Caco-2 (cell line): ENCODE data around the gene RNF2. TPM values are rescaled to one million over a fixed set of nuclear protein-coding genes. Genes with fewer than 3 reads are reported as not detected.

Source experiments
- BruUV-seq: library from RNA; stranded (reverse); fragments of 400-500 nt; replicated peaks from 2 replicates; lab custom pipeline; 2021; lab: Mats Ljungman, UMichigan
- CTCF ChIA-PET: fragments of 300-600 bp; sonication (Branson Sonifier 250); formaldehyde crosslinking; loops from one replicate; lab custom pipeline; 2022; ENCODE audit warnings: antibody characterized with exemption; lab: Charles Lee
- POLR2A ChIA-PET: fragments of 300-600 bp; sonication (Branson Sonifier 250); formaldehyde crosslinking; loops from one replicate; lab custom pipeline; 2022; ENCODE audit warnings: antibody characterized with exemption; lab: Charles Lee
- DNase-seq, 2 experiments: peaks; one replicate each; pipeline versions ENCODE4 v3.0.0 to v3.0.0-alpha.2; 2020 to 2022
- H3K27me3 ChIP-seq: replicated peaks from 2 replicates; pipeline ENCODE4 v1.6.0; 2011; ENCODE audit warnings: low read length; ENCODE audit not compliant: control insufficient read depth, insufficient read depth
- H3K36me3 ChIP-seq: 2 replicates; pipeline ENCODE4 v1.5.1; 2011; ENCODE audit warnings: low read length; ENCODE audit not compliant: control insufficient read depth, insufficient read depth
- H3K4me1 ChIP-seq: fragments of 250-450 bp; sonication (Bioruptor Pico); 2 replicates; pipeline ENCODE4 v1.5.1; 2020; ENCODE audit warnings: mild to moderate bottlenecking
- H3K4me3 ChIP-seq: 2 replicates; pipeline ENCODE4 v1.5.1; 2011; ENCODE audit warnings: low read depth, mild to moderate bottlenecking, control low read depth, low read length
- H3K9me3 ChIP-seq: fragments of 250-450 bp; sonication (Bioruptor Pico); 2 replicates; pipeline ENCODE4 v1.5.1; 2020; ENCODE audit warnings: mild to moderate bottlenecking, moderate library complexity
- H3K27ac Mint-ChIP-seq: one replicate; pipeline ENCODE4 v1.8.0; 2022; ENCODE audit warnings: mixed read lengths; ENCODE audit not compliant: unreplicated experiment
- H3K27me3 Mint-ChIP-seq: one replicate; pipeline ENCODE4 v1.8.0; 2022; ENCODE audit warnings: mixed read lengths; ENCODE audit not compliant: insufficient read depth, unreplicated experiment
- H3K36me3 Mint-ChIP-seq: one replicate; pipeline ENCODE4 v1.8.0; 2022; ENCODE audit warnings: mild to moderate bottlenecking, mixed read lengths; ENCODE audit not compliant: insufficient read depth, unreplicated experiment
- H3K4me1 Mint-ChIP-seq: one replicate; pipeline ENCODE4 v1.8.0; 2022; ENCODE audit warnings: low read depth, mixed read lengths; ENCODE audit not compliant: unreplicated experiment
- H3K4me3 Mint-ChIP-seq: one replicate; pipeline ENCODE4 v1.8.0; 2022; ENCODE audit warnings: mild to moderate bottlenecking, moderate library complexity, mixed read lengths; ENCODE audit not compliant: unreplicated experiment
- H3K9me3 Mint-ChIP-seq: one replicate; pipeline ENCODE4 v1.8.0; 2022; ENCODE audit warnings: mixed read lengths; ENCODE audit not compliant: unreplicated experiment
- CTCF ChIP-seq, 2 experiments: fragments of 200-600 bp in 1 of 2; IDR thresholded peaks; 1 replicate in 1 of 2; 2 replicates in 1 of 2; pipeline versions ENCODE4 v1.5.1 to v1.8.0; 2011 to 2022; ENCODE audit warnings: antibody characterized with exemption in 1 of 2, control low read depth in 1 of 2, inconsistent platforms in 1 of 2, low read depth in 1 of 2, low read length in 1 of 2, mild to moderate bottlenecking in 1 of 2, moderate library complexity in 1 of 2; ENCODE audit not compliant: insufficient read depth in 1 of 2, severe bottlenecking in 1 of 2, unreplicated experiment in 1 of 2
- intact Hi-C: fragments of 100-400 bp; cut with micrococcal nuclease; formaldehyde crosslinking; loops from one replicate; pipeline ENCODE4 v1.10.0; 2022; ENCODE audit not compliant: unreplicated experiment
- total RNA-seq: library from RNA; stranded (reverse); gene quantifications from 2 replicates; pipeline ENCODE4 v1.2.3, GENCODE V29; 2022

The RNF2 gene
- total RNA-seq, 1 experiment from 2014 or later, result 31.7 TPM

- no peak overlapping the region for H3K4me3 Mint-ChIP-seq
- no peaks in the 10 kb centered on the region for H3K27me3 ChIP-seq
- no TSS peak for BruUV-seq
- no peaks in the 10 kb centered on the region for H3K27me3 Mint-ChIP-seq
- no peaks in the 10 kb centered on the region for H3K4me1 ChIP-seq
- no peaks in the 10 kb centered on the region for H3K36me3 ChIP-seq
- intact Hi-C loops, result no loop called here
- no peaks in the 10 kb centered on the region for H3K9me3 Mint-ChIP-seq
- peaks cover 10% of the 10 kb centered on the region for H3K36me3 Mint-ChIP-seq
- DNase-seq, result no peak
- no peaks in the 10 kb centered on the region for H3K4me1 Mint-ChIP-seq
- ChIA-PET POLR2A (no interaction called here), CTCF (no interaction called here)
- no peak overlapping the region for H3K27ac Mint-ChIP-seq
- no peak overlapping the region for H3K4me3 ChIP-seq
- no peak for TF ChIP-seq CTCF (IDR thresholded peaks at IDR 0.05; ENCODE audit: insufficient read depth in 1 of 2, low read depth in 1 of 2, low read length in 1 of 2, severe bottlenecking in 1 of 2, unreplicated experiment in 1 of 2)
- H3K9me3 ChIP-seq, result peaks cover 12% of the 10 kb centered on the region
Measured at GRCh38 chr1:185110145-185110544, 64.8 kb downstream of the RNF2 start.

GRCh38 chr1:185111873-185112272 lies 66.5 kb downstream of the RNF2 start:
- no TSS peak for BruUV-seq
- Histone ChIP-seq H3K36me3 (no peaks in the 10 kb centered on the region), H3K4me3 (no peak overlapping the region), H3K9me3 (peaks cover 12% of the 10 kb centered on the region), H3K4me1 (no peaks in the 10 kb centered on the region), H3K27me3 (no peaks in the 10 kb centered on the region)
- intact Hi-C loops, result no loop called here
- H3K9me3 Mint-ChIP-seq, result no peaks in the 10 kb centered on the region
- ChIA-PET CTCF (no interaction called here), POLR2A (no interaction called here)
- H3K27ac Mint-ChIP-seq, result no peak overlapping the region
- H3K27me3 Mint-ChIP-seq, result no peaks in the 10 kb centered on the region
- no peak overlapping the region for H3K4me3 Mint-ChIP-seq
- H3K36me3 Mint-ChIP-seq, result peaks cover 4% of the 10 kb centered on the region
- no peak for DNase-seq
- H3K4me1 Mint-ChIP-seq, result no peaks in the 10 kb centered on the region
- TF ChIP-seq CTCF (IDR thresholded peaks at IDR 0.05; ENCODE audit: insufficient read depth in 1 of 2, low read depth in 1 of 2, low read length in 1 of 2, severe bottlenecking in 1 of 2, unreplicated experiment in 1 of 2), result no peak

GRCh38 chr1:185112356-185112755 lies 67.0 kb downstream of the RNF2 start:
- peaks cover 4% of the 10 kb centered on the region for H3K36me3 Mint-ChIP-seq
- DNase-seq, result no peak
- POLR2A ChIA-PET, result no interaction called here
- CTCF ChIA-PET, result no interaction called here
- intact Hi-C loops, result no loop called here
- TF ChIP-seq CTCF (IDR thresholded peaks at IDR 0.05; ENCODE audit: insufficient read depth in 1 of 2, low read depth in 1 of 2, low read length in 1 of 2, severe bottlenecking in 1 of 2, unreplicated experiment in 1 of 2), result no peak
- Histone ChIP-seq H3K36me3 (no peaks in the 10 kb centered on the region), H3K4me1 (no peaks in the 10 kb centered on the region), H3K9me3 (peaks cover 12% of the 10 kb centered on the region), H3K4me3 (no peak overlapping the region), H3K27me3 (no peaks in the 10 kb centered on the region)
- no peak overlapping the region for H3K4me3 Mint-ChIP-seq
- H3K27me3 Mint-ChIP-seq, result no peaks in the 10 kb centered on the region
- no peaks in the 10 kb centered on the region for H3K9me3 Mint-ChIP-seq
- no peak overlapping the region for H3K27ac Mint-ChIP-seq
- H3K4me1 Mint-ChIP-seq, result no peaks in the 10 kb centered on the region
- BruUV-seq, result no TSS peak
